Endothelial cell of umbilical vein (primary cell): ENCODE measurements around the gene TNS2. TPM values are rescaled to one million over a fixed set of nuclear protein-coding genes. Genes with fewer than 3 reads are reported as not detected.
A peak's percentile ranks its signal among the peaks of the same experiment; 100 is the strongest.

ENCODE experiments used
- Bru-seq: library from RNA; stranded (reverse); fragments of 400-500 nt; gene quantifications from one replicate; lab custom pipeline; 2021; lab: Mats Ljungman, UMichigan
- BruChase-seq, 2 experiments: library from RNA; stranded (reverse); fragments of 400-500 nt; gene quantifications; one replicate each; lab custom pipeline; 2021; lab: Mats Ljungman, UMichigan
- BruUV-seq: library from RNA; stranded (reverse); fragments of 400-500 nt; replicated peaks from 2 replicates; lab custom pipeline; 2021; lab: Mats Ljungman, UMichigan
- CTCF ChIA-PET: fragments of 300-600, 350-600 bp; sonication (Branson Sonifier 250); formaldehyde crosslinking; loops from one replicate; lab custom pipeline; 2021; ENCODE audit warnings: antibody characterized with exemption, inconsistent platforms; lab: Charles Lee
- POLR2A ChIA-PET: fragments of 300-600, 350-600 bp; sonication (Branson Sonifier 250); formaldehyde crosslinking; loops from one replicate; lab custom pipeline; 2021; ENCODE audit warnings: antibody characterized with exemption, inconsistent platforms; lab: Charles Lee
- DNase-seq: peaks from one replicate; pipeline ENCODE4 v3.0.0-alpha.2; 2011; ENCODE audit warnings: low read depth, low spot score
- FAIRE-seq: peaks from 2 replicates; lab custom pipeline; 2011; peaks lifted over from hg19 to GRCh38; lab: Jason Lieb, UNC
- H2AFZ ChIP-seq: 2 replicates; pipeline ENCODE4 v1.6.0; 2012; ENCODE audit warnings: low read depth, low read length, control low read depth, inconsistent platforms
- H3K27ac ChIP-seq: 2 replicates; pipeline ENCODE4 v1.5.1; 2011; ENCODE audit warnings: low read depth, mild to moderate bottlenecking, control low read depth, low read length, moderate library complexity; ENCODE audit not compliant: insufficient read depth
- H3K27me3 ChIP-seq, 2 experiments: 2 replicates each; pipeline versions ENCODE4 v1.6.0 to v1.6.1; 2011; ENCODE audit warnings: low read length in 2 of 2, mixed read lengths in 1 of 2; ENCODE audit not compliant: control insufficient read depth in 2 of 2, insufficient read depth in 2 of 2
- H3K36me3 ChIP-seq, 2 experiments: 2 replicates in 1 of 2; 3 replicates in 1 of 2; pipeline ENCODE4 v1.5.1; 2011; ENCODE audit warnings: low read length in 2 of 2, mild to moderate bottlenecking in 1 of 2, moderate library complexity in 1 of 2; ENCODE audit not compliant: control insufficient read depth in 2 of 2, insufficient read depth in 2 of 2; ENCODE audit errors: extremely low read depth in 1 of 2
- H3K4me1 ChIP-seq: 3 replicates; pipeline ENCODE4 v1.5.1; 2011; ENCODE audit warnings: mild to moderate bottlenecking, low read length; ENCODE audit not compliant: control insufficient read depth, insufficient read depth; ENCODE audit errors: extremely low read depth
- H3K4me2 ChIP-seq: 2 replicates; pipeline ENCODE4 v1.6.1; 2011; ENCODE audit warnings: low read length, control low read depth, mixed read lengths; ENCODE audit not compliant: insufficient read depth
- H3K4me3 ChIP-seq, 3 experiments: fragments of 200-600 bp in 1 of 3; sonication (generic), shearing (Covaris generic) in 1 of 3; replicated peaks in 1 of 3; 2 replicates each; pipeline ENCODE4 v1.5.1; 2011 to 2016; ENCODE audit warnings: control low read depth in 3 of 3, low read length in 3 of 3, mild to moderate bottlenecking in 2 of 3, inconsistent platforms in 1 of 3, low read depth in 1 of 3, moderate library complexity in 1 of 3; ENCODE audit not compliant: insufficient read depth in 1 of 3
- H3K79me2 ChIP-seq: 2 replicates; pipeline ENCODE4 v1.6.0; 2012; ENCODE audit warnings: low read length, inconsistent platforms; ENCODE audit not compliant: control insufficient read depth, insufficient read depth
- H3K9ac ChIP-seq: replicated peaks from 2 replicates; pipeline ENCODE3; 2011; ENCODE audit warnings: low read length, control low read depth; ENCODE audit not compliant: insufficient read depth; ENCODE audit errors: extremely low read depth
- H3K9me1 ChIP-seq: replicated peaks from 3 replicates; pipeline ENCODE4 v1.6.0; 2011; ENCODE audit warnings: mild to moderate bottlenecking, low read length; ENCODE audit not compliant: control insufficient read depth, insufficient read depth; ENCODE audit errors: extremely low read depth
- H3K9me3 ChIP-seq: replicated peaks from 2 replicates; pipeline ENCODE4 v1.5.1; 2012; ENCODE audit warnings: low read length, inconsistent platforms; ENCODE audit not compliant: control insufficient read depth, insufficient read depth
- H4K20me1 ChIP-seq: replicated peaks from 2 replicates; pipeline ENCODE3; 2011; ENCODE audit warnings: mild to moderate bottlenecking, low read length; ENCODE audit not compliant: control insufficient read depth, insufficient read depth; ENCODE audit errors: extremely low read depth
- EZH2 ChIP-seq: IDR thresholded peaks from 2 replicates; pipeline ENCODE4 v1.6.1; 2012; ENCODE audit warnings: borderline replicate concordance, low read depth, mild to moderate bottlenecking, moderate library complexity, low read length, inconsistent platforms; ENCODE audit not compliant: severe bottlenecking
- GATA2 ChIP-seq: IDR thresholded peaks from 2 replicates; pipeline ENCODE4 v1.7.0; 2011; ENCODE audit warnings: low read depth, mild to moderate bottlenecking, moderate library complexity, mixed read lengths, low read length; ENCODE audit not compliant: insufficient read length, insufficient read depth
- JUN ChIP-seq: IDR thresholded peaks from 2 replicates; pipeline ENCODE4 v1.6.1; 2011; ENCODE audit warnings: borderline replicate concordance, low read depth; ENCODE audit not compliant: insufficient read length, insufficient read depth
- MYC ChIP-seq: IDR thresholded peaks from one replicate; pipeline ENCODE4 v1.6.1; 2011; ENCODE audit warnings: mild to moderate bottlenecking, low read depth, low read length
- POLR2A ChIP-seq: IDR thresholded peaks from 2 replicates; pipeline ENCODE4 v1.6.1; 2012; ENCODE audit warnings: low read depth, mild to moderate bottlenecking, control low read depth, low read length
- POLR2AphosphoS5 ChIP-seq: IDR thresholded peaks from 2 replicates; pipeline ENCODE4 v1.6.1; 2012; ENCODE audit warnings: low read depth, mild to moderate bottlenecking, control low read depth, low read length, moderate library complexity; ENCODE audit not compliant: insufficient read depth
- dilution Hi-C: fragments of 300-500 bp; cut with MboI; formaldehyde crosslinking; loops from one replicate; pipeline ENCODE4 v1.15.0; 2019; ENCODE audit warnings: low sequenced_read_pairs; ENCODE audit not compliant: extremely low pct_ligation_motif_present
- intact Hi-C: fragments of 100-400 bp; cut with micrococcal nuclease; formaldehyde crosslinking; loops from one replicate; pipeline ENCODE4 v1.10.0; 2022
- long read RNA-seq: library from polyadenylated mRNA; stranded (forward); transcript quantifications from one replicate; pipeline ENCODE4 v2.0.0, GENCODE V29; 2021
- polyA minus RNA-seq, 3 experiments: library from RNA; depleted of rRNA, polyadenylated mRNA; stranded (reverse); fragments of >200 nt; gene quantifications; 1 replicate in 1 of 3; 2 replicates in 2 of 3; pipeline ENCODE4 v1.2.3, GENCODE V29; 2011
- polyA plus RNA-seq, 4 experiments: library from polyadenylated mRNA; depleted of rRNA in 3 of 4; stranded (reverse) in 3 of 4; unstranded in 1 of 4; fragments of >200 nt; gene quantifications; 2 replicates each; pipeline versions ENCODE4 v1.2.1 to v1.2.3, GENCODE V29; 2011 to 2012; ENCODE audit warnings: missing spikeins in 1 of 4
- total RNA-seq: library from RNA; stranded (reverse); gene quantifications from 2 replicates; pipeline ENCODE4 v1.2.3, GENCODE V29; 2021

Gene TNS2
- total RNA-seq (106 and 119 TPM in 2 replicates), polyA plus RNA-seq (84.5 and 119 TPM in 2 replicates), polyA minus RNA-seq (104 and 105 TPM in 2 replicates), Bru-seq, nascent RNA (percentile 58 among the genes with signal in this experiment), BruChase-seq, experiment 1, labeled RNA remaining after a 6-hour chase (percentile 81 among the genes with signal in this experiment), BruChase-seq, experiment 2, labeled RNA remaining after a 2-hour chase (percentile 69 among the genes with signal in this experiment)
- 49.3 and 62.6 TPM in 2 replicates for polyA plus RNA-seq (2011; cell fraction: cytosol; rRNA removed)
- polyA plus RNA-seq (2011; cell fraction: nucleus; rRNA removed) = 356 and 431 TPM in 2 replicates
- polyA plus RNA-seq (2012) = 32.4 and 40.1 TPM in 2 replicates
- polyA minus RNA-seq (2011; cell fraction: cytosol; rRNA and poly(A)+ RNA removed) = 8.6 TPM
- polyA minus RNA-seq (2011; cell fraction: nucleus; rRNA and poly(A)+ RNA removed) = 163 and 183 TPM in 2 replicates
- long read RNA-seq, full-length matches to known transcripts = 4 of 44 reads
- long read RNA-seq, partial matches to known transcripts = 28 of 44 reads
- long read RNA-seq, other reads (novel, unspliced or antisense) = 12 of 44 reads

GRCh38 chr12:53049571-53050318 is at the start of gene TNS2:
TSS of gene TNS2 (plus strand) at chr12:53050065. CDS start at chr12:53050186, 121 bp downstream.
- ChIA-PET CTCF (interaction anchor here (3.4 to 5.2 kb wide), 3 partner anchors 12 to 17 kb away, joined by 40 to 79 read pairs (median 45); no protein-coding TSS in a partner anchor), POLR2A (no interaction called here)
- Histone ChIP-seq H3K36me3 (no peaks in the 10 kb centered on the region), H3K9me1 (no peaks in the 10 kb centered on the region), H3K79me2 (peaks cover 15% of the 10 kb centered on the region), H3K9ac (peak within 1 kb of the TSS; percentile 52), H4K20me1 (no peaks in the 10 kb centered on the region), H3K4me3 (peak within 1 kb of the TSS; percentile 13 to 78 (median 68)), H3K4me2 (peak within 1 kb of the TSS; percentile 85), H3K4me1 (peaks cover 68% of the 10 kb centered on the region), H3K9me3 (no peaks in the 10 kb centered on the region), H3K27me3 (no peaks in the 10 kb centered on the region), H2AFZ (no peak within 1 kb of the TSS), H3K27ac (peak within 1 kb of the TSS; percentile 60)
- TF ChIP-seq EZH2 (no peak), GATA2 (no peak), JUN (no peak), POLR2A (peak; percentile 87), POLR2AphosphoS5 (peak; percentile 93), MYC (peak; percentile 54)
- DNase-seq (peak; percentile 81), FAIRE-seq (peak; percentile 96)
- intact Hi-C loops = loop anchor here (1.0 to 5.0 kb wide), 2 partner anchors 12 to 48 kb away; partner anchors contain the start of gene IGFBP6
- no TSS peak for BruUV-seq
- dilution Hi-C loops = no loop called here
